Measurements from ENCODE around the gene MATN1.

MATN1 gene

DNA sequence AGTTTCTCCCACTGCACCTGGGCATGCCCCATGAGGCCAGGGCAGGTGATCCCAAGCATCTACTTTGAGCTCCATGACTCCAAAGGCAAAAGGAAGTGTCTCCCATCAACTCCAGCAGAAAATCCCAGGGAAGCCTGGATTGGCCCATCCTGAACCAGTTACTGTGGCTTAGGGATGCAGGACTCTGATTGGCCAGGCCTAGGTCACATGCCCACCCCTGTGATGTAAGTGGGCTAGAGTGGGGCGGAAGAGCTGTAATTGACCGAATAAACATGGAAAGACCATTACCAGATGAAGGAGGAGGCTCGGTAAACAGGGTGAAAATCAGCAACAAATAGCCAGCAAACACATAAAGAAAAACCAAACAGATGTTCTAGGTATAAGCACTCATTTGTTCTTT lies 45.2 kb downstream of the MATN1 start:
- no peak for DNase-seq

DNA sequence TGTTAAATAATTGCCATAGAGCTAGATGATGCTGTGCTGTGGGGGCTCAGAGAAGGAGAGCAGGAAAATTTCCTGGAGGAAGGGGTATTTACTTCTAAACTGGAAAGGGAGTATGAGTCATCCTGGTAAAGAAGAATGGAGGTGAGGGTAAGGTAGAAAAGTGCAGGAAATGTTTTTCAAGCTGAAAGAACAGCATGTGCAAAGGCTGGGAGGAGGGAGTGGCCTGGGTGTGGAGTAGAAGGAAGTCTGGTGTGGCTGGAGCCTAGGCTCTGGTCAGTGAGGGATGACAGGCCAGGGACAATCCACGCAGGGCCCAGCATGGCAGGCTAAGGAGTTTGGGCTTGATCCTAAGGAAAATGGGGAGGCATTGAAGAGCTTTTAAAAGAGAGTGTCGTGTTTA lies 45.9 kb downstream of the MATN1 start:
- DNase-seq = no peak

DNA sequence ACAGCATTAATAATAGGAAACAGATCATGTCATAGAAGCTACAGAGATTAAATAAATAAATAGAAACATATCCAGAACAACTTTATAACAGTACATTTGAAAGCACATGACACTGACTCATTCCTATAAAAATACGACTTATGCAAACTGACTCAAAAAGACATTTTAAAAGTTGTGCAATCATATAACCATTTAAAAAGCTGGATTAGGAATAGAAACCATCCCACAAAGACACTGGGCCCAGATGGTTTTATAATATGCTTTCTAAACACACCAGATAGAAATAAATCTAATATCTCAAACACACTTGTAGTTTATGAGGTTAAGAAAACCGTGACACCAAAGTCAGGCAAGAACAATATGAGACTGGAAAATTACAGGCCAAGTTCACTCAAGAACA lies 47.6 kb downstream of the MATN1 start:
- DNase-seq = no peak

DNA sequence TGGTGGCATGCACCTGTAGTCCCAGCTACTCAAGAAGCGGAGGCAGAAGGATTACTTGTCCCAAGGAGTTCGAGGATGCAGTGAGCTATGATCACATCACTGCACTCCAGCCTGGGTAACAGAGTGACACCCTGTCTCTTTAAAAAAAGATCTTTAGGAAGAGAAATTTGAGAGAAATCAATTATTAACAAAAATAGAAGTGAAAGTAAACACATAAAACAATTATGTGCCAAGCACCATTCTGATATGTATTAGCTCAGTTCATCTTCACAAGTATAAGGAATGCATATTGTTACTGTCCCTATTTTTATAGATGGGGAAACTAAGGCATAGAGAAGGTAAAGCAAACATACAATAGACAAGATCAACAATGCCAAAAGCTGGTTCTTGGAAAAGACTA lies 48.1 kb downstream of the MATN1 start:
- DNase-seq = no peak

DNA sequence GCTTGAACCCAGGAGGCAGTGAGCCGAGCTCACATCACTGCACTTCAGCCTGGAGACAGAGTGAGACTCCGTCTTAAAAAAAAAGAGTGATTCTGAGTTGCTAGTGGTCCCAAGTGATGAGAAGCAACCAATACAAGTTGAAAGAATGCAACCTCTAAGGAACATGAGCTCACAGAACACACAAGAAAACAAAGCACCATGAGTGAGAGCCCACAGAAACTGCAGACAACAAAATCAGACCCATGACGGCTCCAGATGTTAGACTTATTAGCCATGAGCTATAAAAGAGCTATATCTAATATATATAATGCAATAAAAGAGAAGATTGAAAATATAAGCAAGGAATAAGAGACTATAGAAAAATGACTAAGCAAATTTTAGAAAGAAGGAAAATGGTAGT lies 50.0 kb downstream of the MATN1 start:
- DNase-seq = no peak

DNA sequence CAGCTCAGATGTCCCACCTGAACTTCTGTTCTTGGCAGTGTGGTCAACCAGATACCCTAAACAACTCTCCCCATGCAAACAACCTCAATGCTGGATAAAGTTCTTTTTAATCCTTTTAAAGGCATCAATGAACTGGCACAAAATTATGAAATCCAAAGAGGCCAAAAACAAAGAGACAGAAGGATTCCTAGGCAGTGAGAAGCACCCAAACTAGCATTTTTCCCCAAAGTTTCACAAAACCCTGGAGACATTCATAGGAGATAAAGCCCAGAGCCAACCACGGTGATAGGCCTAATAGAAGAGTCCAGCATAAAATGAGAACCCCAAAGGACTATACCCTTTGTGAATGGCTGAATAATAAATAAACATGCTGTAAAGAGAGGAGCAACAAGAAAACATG lies 50.7 kb downstream of the MATN1 start:
- DNase-seq = no peak

DNA sequence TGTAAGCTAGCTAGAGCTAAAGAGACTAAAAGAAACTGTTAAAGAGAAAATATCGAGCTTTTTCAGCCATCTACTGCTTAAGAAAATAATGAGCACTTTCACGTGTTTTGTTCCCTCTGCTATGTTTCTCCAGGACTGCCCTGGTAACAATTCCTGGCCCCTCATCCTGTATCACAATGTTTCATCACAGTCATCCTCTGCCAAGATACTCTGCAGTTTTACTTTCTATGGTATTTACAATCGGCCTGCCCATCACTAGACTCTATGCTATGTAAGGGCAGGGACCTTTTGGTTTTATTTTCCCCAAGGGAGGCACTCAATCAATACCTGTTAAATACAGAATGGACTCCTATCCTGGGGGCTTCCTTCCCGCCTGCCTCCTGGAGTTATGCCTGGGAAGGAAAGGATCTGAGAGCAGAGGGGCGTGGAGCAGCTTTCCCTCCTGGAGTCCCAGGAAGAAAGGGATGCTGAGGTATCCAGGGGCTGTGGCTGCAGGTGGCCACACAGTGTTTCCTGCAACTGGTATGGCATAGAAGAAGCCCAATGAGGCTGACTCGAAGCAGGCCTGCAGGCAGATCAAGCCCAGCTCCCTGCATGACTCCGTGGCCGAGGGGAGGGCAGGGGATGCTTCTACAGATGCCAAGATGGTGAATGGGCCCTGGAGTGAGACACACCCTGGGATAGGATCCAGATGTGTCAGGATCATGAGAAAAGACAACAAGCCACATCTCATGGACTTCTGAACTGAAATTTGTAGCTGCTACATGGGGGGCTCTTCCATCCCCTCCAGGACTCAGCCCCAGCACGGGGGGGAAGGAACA lies 52.9 kb downstream of the MATN1 start:
- DNase-seq = no peak

DNA sequence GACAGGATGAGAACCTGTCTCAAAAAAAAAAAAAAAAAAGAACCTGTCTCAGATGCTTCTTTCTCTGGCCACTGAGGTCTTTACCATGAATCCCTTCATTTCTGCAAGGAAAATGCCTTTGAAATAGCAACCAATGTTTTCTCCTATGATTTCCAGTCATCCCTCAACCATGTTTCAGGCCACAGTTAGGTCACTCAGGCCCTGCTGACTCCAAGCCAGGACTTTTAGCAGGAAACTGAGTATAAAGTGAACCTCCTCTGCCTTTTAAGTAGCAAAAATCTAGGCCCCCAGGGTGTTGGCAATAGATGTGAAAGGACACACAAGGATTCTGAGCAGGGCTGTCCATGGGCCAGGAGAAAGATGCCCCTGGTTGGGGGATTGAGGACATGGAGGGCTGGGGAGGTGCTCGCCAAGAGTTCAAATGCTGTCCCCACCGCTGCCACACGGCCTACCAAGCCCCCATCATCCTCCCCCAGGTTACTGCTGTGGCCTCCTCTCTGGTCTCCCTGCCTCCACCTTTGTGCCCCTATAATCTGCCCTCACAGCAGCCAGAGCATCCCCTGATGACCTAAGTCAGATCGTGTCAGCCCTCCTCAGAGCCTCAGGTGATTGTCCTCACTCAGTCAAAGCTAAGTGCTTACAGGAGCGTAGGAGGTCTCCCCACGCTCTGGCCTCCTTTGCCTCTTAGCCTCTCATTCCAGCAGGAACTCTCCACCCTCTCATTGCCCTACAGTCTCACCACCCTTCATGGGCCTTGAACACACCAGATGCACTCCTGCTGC lies 54.6 kb downstream of the MATN1 start:
- DNase-seq = no peak

DNA sequence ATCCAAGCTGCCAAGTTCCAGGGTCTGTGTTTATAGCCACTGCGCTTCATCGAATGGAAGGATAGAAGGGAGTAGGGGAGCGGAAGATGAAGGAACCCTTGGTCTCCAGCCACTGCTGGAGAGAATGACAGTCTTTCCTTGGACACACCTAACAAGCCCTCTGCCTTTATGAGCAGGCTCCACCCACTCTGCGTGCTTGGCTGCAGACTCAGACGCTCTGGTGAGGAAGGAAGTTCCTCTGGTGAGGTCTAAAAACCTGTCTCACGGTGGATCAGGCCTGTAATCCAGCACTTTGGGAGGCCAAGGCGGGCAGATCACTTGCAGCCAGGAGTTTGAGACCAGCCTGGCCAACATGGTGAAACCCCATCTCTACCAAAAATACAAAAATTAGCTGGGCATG lies 55.4 kb downstream of the MATN1 start:
- no peak for DNase-seq

DNA sequence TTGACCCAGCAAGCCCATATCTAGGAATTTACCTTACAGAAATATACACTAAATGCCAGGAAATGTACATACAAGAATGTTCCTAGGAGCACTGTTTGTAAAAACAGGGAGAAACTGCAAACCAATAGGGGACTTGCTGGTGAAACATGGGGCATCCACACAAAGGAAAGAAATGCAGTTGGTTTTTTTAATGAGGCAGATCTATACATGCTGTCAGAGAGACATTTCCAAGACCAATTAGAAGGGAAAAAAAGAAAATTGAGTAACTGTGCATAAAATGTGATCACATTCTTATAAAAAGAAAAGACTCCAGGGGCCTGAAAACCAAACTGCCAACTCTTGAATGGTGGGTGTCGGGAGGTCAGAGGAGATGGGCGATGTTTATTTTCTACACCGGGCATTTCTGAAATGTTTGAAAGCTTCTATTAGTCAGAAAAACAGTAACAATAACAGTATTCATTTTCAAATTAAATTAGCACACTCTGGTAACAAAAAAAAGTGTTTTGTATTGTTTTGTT lies 56.6 kb downstream of the MATN1 start:
- DNase-seq = no peak

DNA sequence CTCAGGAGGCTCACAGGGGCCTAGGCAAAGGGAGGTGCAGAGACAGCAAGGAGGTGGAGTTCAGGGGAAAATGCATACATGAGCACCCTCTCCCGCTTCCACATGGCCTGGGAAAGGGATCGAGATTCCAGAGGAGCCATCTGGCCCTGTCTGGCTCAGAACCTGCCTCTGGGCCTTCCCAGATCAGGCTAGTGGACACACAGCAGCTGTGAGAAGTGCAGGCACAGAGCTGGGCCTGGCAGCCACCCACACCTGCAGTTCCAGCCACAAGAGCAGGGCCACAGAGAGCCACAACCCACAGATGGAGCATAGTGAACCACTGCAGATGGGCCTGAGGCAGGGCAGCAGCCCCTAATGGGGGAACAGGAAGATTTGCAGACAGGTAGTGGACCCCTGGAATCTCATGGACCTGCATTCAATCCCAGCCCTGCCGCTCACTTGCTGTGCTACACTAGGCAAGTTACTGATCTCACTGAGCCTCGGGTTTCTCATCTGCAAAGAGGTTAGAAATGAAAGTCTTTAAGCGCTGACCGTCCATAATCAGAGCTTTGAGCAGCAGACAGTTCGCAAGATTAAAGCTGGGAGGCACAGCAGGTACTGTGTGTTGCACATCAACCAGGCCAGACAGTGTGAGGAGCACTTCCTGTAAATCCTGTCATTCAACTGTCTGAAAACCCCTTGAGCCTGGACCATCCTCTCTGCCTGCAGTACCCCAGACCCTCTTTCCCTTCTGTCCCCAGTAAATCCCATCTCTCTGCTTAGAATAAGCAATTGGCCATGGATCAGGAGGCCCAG lies 58.0 kb downstream of the MATN1 start:
- no peak for DNase-seq

DNA sequence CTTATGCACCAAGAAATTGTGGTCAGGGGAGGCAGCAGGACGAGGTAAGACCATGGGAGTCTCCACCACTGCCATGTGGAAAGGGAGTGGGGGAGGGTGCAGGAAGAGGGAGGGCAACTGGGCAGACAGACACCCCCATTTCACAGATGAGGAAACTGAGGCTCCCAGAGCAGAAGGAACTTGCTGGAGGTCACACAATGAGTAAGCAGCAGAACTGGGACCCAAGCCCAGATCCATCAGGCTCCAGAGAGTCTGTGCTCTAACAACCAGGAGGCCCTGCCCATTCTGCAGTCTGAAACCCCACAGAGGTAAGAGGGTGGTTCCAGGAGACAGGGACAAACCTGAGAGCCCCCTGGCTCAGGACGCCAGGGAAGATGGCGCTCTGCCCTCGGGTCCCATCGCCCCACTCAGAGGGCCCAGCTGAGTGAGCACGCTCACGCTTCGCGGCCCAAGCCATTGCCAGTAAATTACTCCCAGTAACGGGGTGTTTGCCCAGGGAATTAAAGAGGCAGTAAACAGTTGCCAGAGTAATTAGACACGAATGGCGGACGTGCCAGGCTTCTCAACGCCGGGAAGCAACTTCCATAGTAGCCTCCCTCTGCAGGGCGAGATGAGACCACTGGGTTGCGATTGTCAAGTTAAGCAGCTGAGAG lies 59.2 kb downstream of the MATN1 start:
- DNase-seq = no peak

DNA sequence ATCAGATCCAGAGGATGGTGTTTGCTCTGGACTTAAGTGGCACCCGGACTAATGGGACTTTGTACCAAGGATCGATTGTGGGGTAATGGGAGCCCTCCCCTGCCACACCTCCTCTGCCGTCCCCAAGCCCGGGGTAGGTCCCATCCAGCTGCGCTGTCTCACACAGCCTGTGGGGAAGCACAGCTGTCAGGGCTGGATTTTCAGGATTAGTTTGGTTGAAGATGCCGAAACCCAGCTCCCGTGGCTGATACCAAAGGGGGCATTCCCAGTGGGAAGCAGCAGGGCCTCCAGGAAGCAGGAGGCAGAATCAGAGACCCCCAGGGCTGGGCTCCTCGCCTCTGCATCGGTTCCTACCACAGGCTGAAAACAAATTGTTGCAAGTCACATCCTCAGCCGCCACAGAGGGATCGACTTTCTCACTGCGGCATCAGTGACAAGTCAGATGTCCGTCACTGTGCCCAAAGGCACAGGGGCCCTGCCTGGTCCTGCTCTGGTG lies 59.7 kb downstream of the MATN1 start:
- no peak for DNase-seq

DNA sequence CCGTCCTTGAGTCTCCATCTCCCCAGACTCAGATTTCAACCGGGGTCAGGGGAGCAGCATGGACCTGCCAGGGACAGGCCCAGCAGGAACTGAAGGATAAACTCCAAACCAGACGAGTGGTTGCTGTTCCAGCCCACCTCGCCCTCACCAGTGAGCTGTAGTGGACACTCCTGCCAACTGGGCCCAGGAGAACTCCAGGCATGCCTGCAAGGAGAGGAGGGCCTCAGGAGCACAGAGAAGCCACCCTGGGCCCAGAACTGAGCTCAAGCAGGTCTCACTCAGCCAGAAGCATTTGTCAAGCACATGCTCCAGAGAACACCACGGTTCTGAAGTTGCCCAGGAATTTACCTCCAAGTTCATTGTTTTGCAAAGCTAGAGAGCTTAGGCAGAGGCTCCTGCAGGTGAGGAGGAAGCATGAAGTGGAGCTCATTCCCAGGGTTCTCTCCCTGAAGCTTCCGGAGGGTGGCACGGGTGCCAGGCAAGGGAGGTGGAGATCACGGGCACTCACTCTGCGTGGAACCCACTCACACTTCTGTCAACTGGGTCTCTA lies 61.0 kb downstream of the MATN1 start:
- DNase-seq = no peak

DNA sequence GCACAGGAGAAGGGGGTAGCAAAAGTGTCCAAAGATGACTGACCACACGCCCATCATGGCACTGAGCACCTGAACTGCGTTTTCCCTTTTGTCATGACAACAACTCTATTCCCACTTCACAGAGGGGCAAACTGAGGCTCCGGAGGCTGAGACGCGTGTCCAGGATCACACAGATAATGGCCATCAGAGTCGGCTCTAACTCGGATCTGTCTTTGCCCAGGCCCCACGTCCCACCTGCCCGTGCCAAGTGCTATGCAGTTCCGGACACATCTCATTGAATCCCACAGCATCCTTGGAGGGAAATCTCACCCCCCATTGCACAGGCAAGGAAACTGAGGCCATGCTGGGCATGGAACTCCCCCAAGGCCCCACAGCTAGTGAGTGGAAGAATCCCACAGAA lies 62.1 kb downstream of the MATN1 start:
- no peak for DNase-seq
